HEK293T (cell line): ENCODE measurements around the gene ZNF618.

Experiments used
- CTCF ChIA-PET: fragments of 350-600 bp; formaldehyde crosslinking; extraction: SDS; loops from one replicate; lab custom pipeline; 2021; ENCODE audit warnings: antibody characterized with exemption, inconsistent platforms; lab: Yijun Ruan, JAX
- POLR2A ChIA-PET: fragments of 350-600 bp; formaldehyde crosslinking; extraction: SDS; loops from one replicate; lab custom pipeline; 2020; ENCODE audit warnings: antibody characterized with exemption, inconsistent platforms; lab: Yijun Ruan, JAX
- DNase-seq: peaks from one replicate; pipeline ENCODE4 v3.0.0; 2012; ENCODE audit warnings: mixed read lengths; ENCODE audit errors: extremely low spot score
- ARNT ChIP-seq: fragments of 450-650 bp; IDR thresholded peaks from 2 replicates; pipeline ENCODE4 v1.6.1; 2017; ENCODE audit warnings: mild to moderate bottlenecking
- BHLHE40 ChIP-seq: fragments of 450-650 bp; IDR thresholded peaks from 2 replicates; pipeline ENCODE4 v1.6.1; 2016; ENCODE audit warnings: mild to moderate bottlenecking, moderate library complexity, borderline replicate concordance
- CTBP1 ChIP-seq: fragments of 450-650 bp; IDR thresholded peaks from 2 replicates; pipeline ENCODE4 v1.6.1; 2016; ENCODE audit warnings: borderline replicate concordance
- ELF4 ChIP-seq: fragments of 450-650 bp; IDR thresholded peaks from 2 replicates; pipeline ENCODE4 v1.6.1; 2017; ENCODE audit warnings: antibody characterized with exemption
- FOXA1 ChIP-seq: fragments of 450-650 bp; IDR thresholded peaks from 2 replicates; pipeline ENCODE4 v1.6.1; 2016; ENCODE audit warnings: mild to moderate bottlenecking
- FOXK2 ChIP-seq: fragments of 450-650 bp; IDR thresholded peaks from 2 replicates; pipeline ENCODE4 v1.6.1; 2016; ENCODE audit warnings: mild to moderate bottlenecking
- FOXM1 ChIP-seq: fragments of 450-650 bp; IDR thresholded peaks from 2 replicates; pipeline ENCODE4 v1.6.1; 2017; ENCODE audit warnings: mild to moderate bottlenecking, borderline replicate concordance
- HDGF ChIP-seq: fragments of 450-650 bp; IDR thresholded peaks from 2 replicates; pipeline ENCODE4 v1.6.1; 2017; ENCODE audit warnings: antibody characterized with exemption, borderline replicate concordance
- L3MBTL2 ChIP-seq: fragments of 450-650 bp; conservative IDR thresholded peaks from 2 replicates; pipeline ENCODE4 v1.6.1; 2016; ENCODE audit warnings: mild to moderate bottlenecking
- LEF1 ChIP-seq: fragments of 450-650 bp; IDR thresholded peaks from 2 replicates; pipeline ENCODE4 v1.6.1; 2017; ENCODE audit warnings: mild to moderate bottlenecking, borderline replicate concordance
- NFRKB ChIP-seq: fragments of 450-650 bp; IDR thresholded peaks from 2 replicates; pipeline ENCODE4 v1.6.1; 2016; ENCODE audit warnings: mild to moderate bottlenecking, moderate library complexity
- PKNOX1 ChIP-seq: fragments of 450-650 bp; IDR thresholded peaks from 2 replicates; pipeline ENCODE4 v1.6.1; 2016
- SP1 ChIP-seq: fragments of 450-650 bp; IDR thresholded peaks from 2 replicates; pipeline ENCODE4 v1.6.1; 2017
- SUZ12 ChIP-seq: fragments of 450-650 bp; IDR thresholded peaks from 2 replicates; pipeline ENCODE4 v1.6.1; 2016; ENCODE audit warnings: mild to moderate bottlenecking
- TARDBP ChIP-seq: fragments of 450-650 bp; IDR thresholded peaks from 2 replicates; pipeline ENCODE4 v1.6.1; 2016
- ZNF384 ChIP-seq: fragments of 450-650 bp; IDR thresholded peaks from 2 replicates; pipeline ENCODE4 v1.6.1; 2016

ZNF618 gene

GRCh38 chr9:113935677-113936380 is 59.7 kb downstream of the ZNF618 start:
- ChIA-PET POLR2A (no interaction called here), CTCF (no interaction called here)
- DNase-seq = no peak
- no peak for TF ChIP-seq SP1
- no peak for TF ChIP-seq ZNF384
- TF ChIP-seq L3MBTL2 = no peak

- no peak for DNase-seq
- ChIA-PET POLR2A (no interaction called here), CTCF (no interaction called here)
- no peak for TF ChIP-seq TARDBP
- TF ChIP-seq PKNOX1 = no peak
- no peak for TF ChIP-seq LEF1
- TF ChIP-seq ELF4 = no peak
- TF ChIP-seq HDGF = no peak
- TF ChIP-seq NFRKB = no peak
- no peak for TF ChIP-seq L3MBTL2
- no peak for TF ChIP-seq FOXK2
- no peak for TF ChIP-seq BHLHE40
These were observed 64.0 kb downstream of the ZNF618 start for GRCh38 chr9:113940077-113940476.

GRCh38 chr9:113941056-113941455 is 64.9 kb downstream of the ZNF618 start:
- POLR2A ChIA-PET = no interaction called here
- no peak for TF ChIP-seq PKNOX1
- no peak for TF ChIP-seq ELF4
- TF ChIP-seq FOXK2 = no peak
- no peak for TF ChIP-seq SP1
- TF ChIP-seq NFRKB = no peak
- no peak for TF ChIP-seq TARDBP
- TF ChIP-seq HDGF = no peak
- TF ChIP-seq CTBP1 = no peak
- TF ChIP-seq LEF1 = no peak
- no peak for TF ChIP-seq ZNF384
- TF ChIP-seq BHLHE40 = no peak
- no peak for TF ChIP-seq ARNT
- no peak for DNase-seq
- CTCF ChIA-PET = no interaction called here

- POLR2A ChIA-PET = no interaction called here
- DNase-seq = no peak
- CTCF ChIA-PET = no interaction called here
- TF ChIP-seq L3MBTL2 (no peak), SUZ12 (no peak), SP1 (no peak), FOXA1 (no peak), TARDBP (no peak), LEF1 (no peak), CTBP1 (no peak), ELF4 (no peak), BHLHE40 (no peak), ZNF384 (no peak), NFRKB (no peak), HDGF (no peak), FOXM1 (no peak), FOXK2 (no peak), PKNOX1 (no peak), ARNT (no peak)
These were observed 65.4 kb downstream of the ZNF618 start for GRCh38 chr9:113941526-113941925.

- ChIA-PET POLR2A (no interaction called here), CTCF (no interaction called here)
These were observed 67.3 kb downstream of the ZNF618 start for GRCh38 chr9:113943112-113944009.

More at GRCh38 chr9:113943112-113944009, 67.3 kb downstream of the ZNF618 start:
- DNase-seq = no peak
- TF ChIP-seq ELF4 (no peak), BHLHE40 (no peak), FOXM1 (no peak), FOXA1 (no peak), L3MBTL2 (no peak), CTBP1 (no peak), HDGF (no peak), TARDBP (no peak), LEF1 (no peak), PKNOX1 (no peak), SUZ12 (no peak), ZNF384 (no peak), NFRKB (no peak)
